ENCODE measurements around the gene EID3.

The EID3 gene

GRCh38 chr12:104342147-104342546 is 38.6 kb downstream of the EID3 start:
- DNase-seq, result no peak

- DNase-seq, result no peak
These were observed 39.2 kb downstream of the EID3 start for GRCh38 chr12:104342635-104343249.

GRCh38 chr12:104344682-104345081 is 41.1 kb downstream of the EID3 start:
- no peak for DNase-seq

GRCh38 chr12:104345234-104346066 is 41.9 kb downstream of the EID3 start:
- no peak for DNase-seq

- DNase-seq, result no peak
These were observed 44.0 kb downstream of the EID3 start for GRCh38 chr12:104347374-104348075.

GRCh38 chr12:104348283-104348993 is 44.9 kb downstream of the EID3 start:
- DNase-seq, result no peak

- DNase-seq, result no peak
These were observed 45.5 kb downstream of the EID3 start for GRCh38 chr12:104348994-104349494.

- DNase-seq, result no peak
These were observed 46.9 kb downstream of the EID3 start for GRCh38 chr12:104350211-104351056.

GRCh38 chr12:104351057-104351983 is 47.8 kb downstream of the EID3 start:
- no peak for DNase-seq

GRCh38 chr12:104352106-104352713 is 48.7 kb downstream of the EID3 start:
- DNase-seq, result no peak

GRCh38 chr12:104353012-104353981 is 49.8 kb downstream of the EID3 start:
- DNase-seq, result no peak

- DNase-seq, result no peak
These were observed 50.8 kb downstream of the EID3 start for GRCh38 chr12:104354167-104354867.

Data from NCI-H1092 (cell line).